Measurements from ENCODE around the gene MRPL50.

- TF ChIP-seq OSR1 (CRISPR knock-in tag; IDR thresholded peaks at IDR 0.05): no peak
- TF ChIP-seq GLIS3 (CRISPR knock-in tag; IDR thresholded peaks at IDR 0.05): no peak
- no peak for TF ChIP-seq CSRNP3 (CRISPR knock-in tag; IDR thresholded peaks at IDR 0.05)
- no peak for TF ChIP-seq TOX (CRISPR knock-in tag; IDR thresholded peaks at IDR 0.05; ENCODE audit: borderline replicate concordance)
- TF ChIP-seq BACH2 (CRISPR knock-in tag; IDR thresholded peaks at IDR 0.05; ENCODE audit: borderline replicate concordance): no peak
- no peak for TF ChIP-seq ZFP3 (CRISPR knock-in tag; IDR thresholded peaks at IDR 0.05)
- no peak for TF ChIP-seq RARB (CRISPR knock-in tag; IDR thresholded peaks at IDR 0.05)
- no peak for TF ChIP-seq PATZ1 (CRISPR knock-in tag; IDR thresholded peaks at IDR 0.05; ENCODE audit: borderline replicate concordance)
- no peak for TF ChIP-seq CREB5 (CRISPR knock-in tag; IDR thresholded peaks at IDR 0.05; ENCODE audit: low read depth)
- TF ChIP-seq TCF4 (CRISPR knock-in tag; IDR thresholded peaks at IDR 0.05; ENCODE audit: borderline replicate concordance): no peak
These were observed 25.9 kb downstream of the MRPL50 start for GRCh38 chr9:101372327-101373118.

All from SK-N-SH treated with all-trans-retinoic acid at 6 μM for 48 hours (cell line).